ENCODE results near the gene CC2D1B. TPM values are rescaled to one million over a fixed set of nuclear protein-coding genes. Genes with fewer than 3 reads are reported as not detected.
A peak's percentile ranks its signal among the peaks of the same experiment; 100 is the strongest.

Gene CC2D1B
- total RNA-seq, 1 donor from 2014 or later = 43.2 TPM

DNA sequence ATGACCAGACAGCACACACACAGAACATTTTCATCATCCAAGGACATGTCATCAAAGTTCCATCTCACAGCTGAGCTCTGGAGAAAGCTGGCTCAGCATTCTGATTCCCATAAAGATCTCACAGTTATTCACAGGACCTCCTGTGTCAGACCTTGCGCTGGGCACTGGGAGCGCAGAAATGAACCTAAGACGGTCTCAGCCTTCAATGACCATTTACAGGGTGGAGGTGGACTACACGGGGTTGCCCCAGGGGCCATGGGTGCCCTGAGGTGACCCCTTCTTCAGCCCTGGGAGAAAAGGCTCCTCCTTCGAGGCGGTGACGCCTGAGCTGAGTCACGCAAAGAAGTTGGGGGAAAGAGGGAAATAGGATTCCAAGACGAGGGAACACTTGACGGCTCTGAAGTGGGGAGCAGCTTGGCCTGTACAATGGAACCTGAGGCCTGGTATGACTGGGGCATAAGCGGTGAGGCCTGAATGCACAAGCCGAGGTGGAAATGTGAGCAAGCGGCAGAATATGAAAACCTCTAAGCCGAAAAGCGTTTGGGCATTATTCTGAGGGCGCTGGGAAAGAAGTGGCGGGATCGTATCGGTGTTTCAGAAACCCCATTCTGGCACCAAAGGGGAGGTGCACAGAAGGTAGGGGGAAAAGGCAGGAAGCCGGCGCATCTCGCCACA, 797 bp downstream of the CC2D1B start:
- intact Hi-C loops (cut with DNase I) = no loop called here
- peak; percentile 51 for ATAC-seq
- DNase-seq (ENCODE audit: low spot score) = peak; percentile 72

GRCh38 chr1:52364235-52364839, 1.7 kb downstream of the CC2D1B start:
- intact Hi-C loops (cut with DNase I) = no loop called here
- DNase-seq (ENCODE audit: low spot score) = no peak
- ATAC-seq = no peak

DNA sequence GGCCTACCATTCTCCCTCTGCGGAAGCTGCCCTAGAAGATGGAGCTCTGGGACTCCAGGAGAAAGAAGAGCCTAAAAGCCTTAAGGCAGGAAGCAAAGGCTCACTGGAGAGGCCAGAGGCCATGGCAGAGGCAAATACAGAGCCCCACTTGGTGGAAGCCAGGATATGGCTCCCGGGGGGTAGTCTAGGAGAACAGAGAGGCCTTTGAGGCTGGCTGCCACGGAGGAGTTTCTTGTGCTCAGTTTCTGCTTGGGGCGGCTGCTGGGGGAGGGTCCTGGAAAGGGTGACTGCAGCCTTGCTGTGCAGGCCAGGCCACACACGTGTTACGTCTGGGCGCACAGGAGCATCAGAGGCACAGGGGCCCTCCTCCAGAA, 5.4 kb downstream of the CC2D1B start:
- DNase-seq (ENCODE audit: low spot score) = no peak
- intact Hi-C loops (cut with DNase I) = no loop called here
- ATAC-seq = no peak

DNA sequence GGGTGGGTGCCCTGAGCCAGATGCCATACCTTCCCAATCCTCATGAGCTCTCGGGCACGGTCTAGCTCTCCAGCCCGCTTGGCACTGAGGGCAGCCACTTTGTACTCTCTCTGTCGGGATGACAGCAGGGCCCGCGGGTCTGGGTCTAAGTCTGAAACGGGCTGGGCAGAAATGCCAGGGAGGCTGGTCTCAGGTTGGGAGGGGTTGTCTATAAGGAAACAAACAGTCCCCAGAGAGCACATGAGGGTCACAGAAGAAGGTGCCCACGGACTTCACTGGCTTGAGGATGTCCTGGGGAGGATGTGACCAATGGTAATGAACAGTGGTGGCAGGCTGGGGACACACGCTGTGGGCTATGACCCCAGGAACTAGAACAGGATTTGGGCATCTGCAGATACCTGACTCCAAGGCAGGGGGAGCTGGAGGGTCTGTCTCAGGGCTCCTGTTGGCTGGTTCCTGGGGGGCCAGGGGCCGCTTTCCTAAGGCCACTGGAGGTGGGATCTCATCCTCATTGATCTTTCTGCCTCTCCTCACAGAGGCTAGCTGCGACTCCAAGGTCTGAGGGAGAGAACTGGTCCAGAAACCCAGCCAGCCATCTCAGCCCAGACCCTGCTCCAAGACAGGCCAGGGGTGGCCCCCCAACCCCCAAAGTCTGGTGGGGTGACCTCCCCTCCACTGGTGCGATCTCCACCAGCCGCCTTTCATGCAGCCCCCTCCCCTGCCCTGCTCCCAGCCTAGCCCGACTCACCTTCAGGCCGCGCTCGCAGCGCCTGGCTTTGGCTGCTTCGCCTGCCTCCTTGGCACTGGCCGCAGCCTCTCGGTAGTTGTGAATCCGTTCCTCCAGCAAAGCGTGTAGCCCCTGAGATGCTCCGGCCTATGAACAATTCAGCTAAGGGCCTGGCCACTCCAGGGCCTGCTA, 6.1 kb downstream of the CC2D1B start:
- DNase-seq (ENCODE audit: low spot score) (no peak), ATAC-seq (no peak)
- intact Hi-C loops (cut with DNase I) = no loop called here

DNA sequence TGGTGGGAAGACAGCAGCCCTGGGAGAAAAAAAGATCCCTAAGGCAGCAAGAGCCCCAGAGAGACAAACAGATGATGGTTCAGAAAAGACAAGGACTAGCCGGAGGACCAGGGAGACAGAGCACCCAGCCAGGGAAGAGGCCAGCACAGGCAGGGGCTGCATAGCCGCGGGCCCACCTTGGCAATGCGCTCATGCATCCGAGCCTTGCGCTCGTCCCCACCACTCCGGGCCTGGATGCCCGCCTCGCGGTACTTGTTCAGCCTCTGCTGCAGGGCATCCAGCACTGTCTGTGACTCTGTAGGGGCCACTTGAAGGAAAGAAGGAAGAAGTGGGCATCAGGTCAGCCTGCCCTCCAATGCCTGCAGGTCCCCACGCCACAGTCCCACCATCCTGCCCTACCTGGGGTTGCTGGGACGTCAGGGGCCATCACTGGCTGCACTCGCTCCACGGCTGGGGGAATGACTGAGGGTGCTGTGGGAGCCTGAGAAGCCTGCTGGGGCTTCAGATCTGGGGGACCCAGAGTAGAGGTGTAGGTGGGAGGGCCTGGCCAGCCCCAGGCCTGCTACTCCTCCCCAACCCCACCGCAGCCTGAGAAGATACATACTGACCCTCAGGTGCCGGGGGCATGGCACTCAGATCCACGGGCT, 7.0 kb downstream of the CC2D1B start:
- no peak for ATAC-seq
- no peak for DNase-seq (ENCODE audit: low spot score)
- intact Hi-C loops (cut with DNase I) = no loop called here

GRCh38 chr1:52357397-52357796, 8.6 kb downstream of the CC2D1B start:
- no peak for DNase-seq (ENCODE audit: low spot score)
- no peak for ATAC-seq
- intact Hi-C loops (cut with DNase I) = no loop called here

DNA sequence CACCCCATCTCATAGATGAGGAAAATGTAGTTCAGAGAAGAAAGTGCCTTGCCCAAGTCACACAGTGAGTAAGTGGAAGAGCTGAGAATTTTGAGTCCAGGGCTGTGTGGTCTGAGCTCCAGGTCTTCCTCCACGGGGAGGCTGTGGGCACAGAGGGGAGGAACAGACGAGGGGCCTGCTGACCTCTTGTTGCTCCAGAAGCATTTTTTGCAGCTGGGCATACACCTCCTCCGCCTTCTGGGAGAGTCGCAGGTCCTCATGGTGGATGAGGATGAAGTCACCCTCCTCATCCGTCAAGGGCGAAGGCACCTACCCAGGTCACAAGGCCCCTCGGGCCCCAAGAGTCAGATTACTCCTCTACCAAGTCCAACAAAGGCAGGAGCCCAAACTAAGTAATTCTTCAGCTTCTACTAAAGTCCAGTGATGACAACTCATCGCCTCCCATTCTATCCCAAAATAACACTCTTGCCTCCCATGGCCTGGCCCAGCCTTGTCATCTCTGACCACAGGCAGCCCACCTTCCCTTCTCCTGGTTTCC, 9.1 kb downstream of the CC2D1B start:
- intact Hi-C loops (cut with DNase I) = no loop called here
- ATAC-seq (no peak), DNase-seq (ENCODE audit: low spot score) (no peak)

- ATAC-seq (no peak), DNase-seq (ENCODE audit: low spot score) (no peak)
- intact Hi-C loops (cut with DNase I) = no loop called here
These were observed 10.0 kb downstream of the CC2D1B start for GRCh38 chr1:52355847-52356505.

DNA sequence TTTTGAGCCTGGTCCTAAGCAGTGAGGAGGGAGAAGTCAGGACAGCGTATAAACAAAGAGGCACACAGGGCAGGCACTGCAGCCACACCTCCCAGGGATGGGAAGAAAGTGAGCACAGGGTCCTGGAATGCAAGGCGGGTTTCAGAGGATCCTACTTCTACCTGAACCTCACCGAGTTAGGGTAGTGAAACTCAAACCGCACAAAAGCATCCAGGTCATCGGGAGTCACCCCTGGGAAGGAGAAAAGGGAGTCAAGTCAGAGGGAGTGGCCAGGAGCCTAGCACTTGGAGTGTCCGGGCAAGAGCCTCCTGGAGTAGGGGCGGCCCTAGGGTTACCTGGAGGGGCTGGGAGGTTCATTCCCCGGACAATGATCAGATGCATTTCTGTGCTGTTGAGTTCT, 10.6 kb downstream of the CC2D1B start:
- intact Hi-C loops (cut with DNase I) = no loop called here
- DNase-seq (ENCODE audit: low spot score) (no peak), ATAC-seq (no peak)

- no peak for DNase-seq (ENCODE audit: low spot score)
- intact Hi-C loops (cut with DNase I) = loop anchor here (5.0 kb wide), 1 partner anchor 1405 kb away; no protein-coding TSS in a partner anchor
- ATAC-seq = no peak
These were observed 13.3 kb downstream of the CC2D1B start for GRCh38 chr1:52352690-52353089.

- ATAC-seq = peak; percentile 38
- intact Hi-C loops (cut with DNase I) = no loop called here
These were observed 17.2 kb downstream of the CC2D1B start for GRCh38 chr1:52348704-52349300.

DNA sequence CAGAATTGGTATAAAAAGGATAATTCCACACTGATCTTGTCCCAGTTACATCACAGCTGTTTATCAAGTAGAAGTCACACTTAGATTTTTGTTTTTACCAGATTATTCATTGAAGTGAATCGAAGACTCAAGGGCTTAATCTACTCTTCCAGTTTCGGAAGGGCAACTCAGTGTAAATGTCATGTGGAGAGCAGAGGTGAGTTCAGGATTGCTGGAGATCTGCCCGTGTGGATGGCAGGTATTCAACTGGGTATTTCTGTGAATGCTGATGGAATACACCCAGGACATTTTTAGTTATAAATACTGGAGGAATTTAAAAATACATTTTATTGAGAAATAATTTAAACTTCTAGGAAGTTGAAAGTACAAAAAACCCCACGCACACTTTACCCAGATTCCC, 19.4 kb downstream of the CC2D1B start:
- intact Hi-C loops (cut with DNase I) = no loop called here
- no peak for DNase-seq (ENCODE audit: low spot score)

More at GRCh38 chr1:52348704-52349300, 17.2 kb downstream of the CC2D1B start:
- no peak for DNase-seq (ENCODE audit: low spot score)

DNA sequence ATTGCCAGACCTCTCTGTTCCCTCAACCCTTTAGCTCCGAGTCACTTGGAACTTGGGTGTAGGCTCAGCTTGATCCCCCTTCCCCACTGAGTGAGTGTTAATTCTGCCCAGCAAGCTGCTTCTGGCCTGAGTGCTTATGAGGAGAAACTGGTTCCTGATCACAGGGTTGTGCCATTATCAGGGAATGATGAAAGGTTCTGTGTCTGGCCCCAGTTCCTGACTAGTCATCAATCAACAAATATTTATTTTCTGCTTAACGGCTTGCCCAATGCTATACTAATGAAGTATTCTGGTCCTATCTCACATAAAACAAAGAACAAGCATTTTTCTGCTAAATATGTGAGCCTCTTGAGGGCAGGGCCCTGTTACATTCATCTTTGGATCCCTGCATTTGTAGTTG, 20.8 kb downstream of the CC2D1B start:
- DNase-seq (ENCODE audit: low spot score) = no peak
- no peak for ATAC-seq
- intact Hi-C loops (cut with DNase I) = no loop called here

More for the DNA sequence above, 19.4 kb downstream of the CC2D1B start:
- no peak for ATAC-seq

- no peak for DNase-seq (ENCODE audit: low spot score)
- intact Hi-C loops (cut with DNase I) = no loop called here
- no peak for ATAC-seq
These were observed 22.0 kb downstream of the CC2D1B start for GRCh38 chr1:52343979-52344378.

DNA sequence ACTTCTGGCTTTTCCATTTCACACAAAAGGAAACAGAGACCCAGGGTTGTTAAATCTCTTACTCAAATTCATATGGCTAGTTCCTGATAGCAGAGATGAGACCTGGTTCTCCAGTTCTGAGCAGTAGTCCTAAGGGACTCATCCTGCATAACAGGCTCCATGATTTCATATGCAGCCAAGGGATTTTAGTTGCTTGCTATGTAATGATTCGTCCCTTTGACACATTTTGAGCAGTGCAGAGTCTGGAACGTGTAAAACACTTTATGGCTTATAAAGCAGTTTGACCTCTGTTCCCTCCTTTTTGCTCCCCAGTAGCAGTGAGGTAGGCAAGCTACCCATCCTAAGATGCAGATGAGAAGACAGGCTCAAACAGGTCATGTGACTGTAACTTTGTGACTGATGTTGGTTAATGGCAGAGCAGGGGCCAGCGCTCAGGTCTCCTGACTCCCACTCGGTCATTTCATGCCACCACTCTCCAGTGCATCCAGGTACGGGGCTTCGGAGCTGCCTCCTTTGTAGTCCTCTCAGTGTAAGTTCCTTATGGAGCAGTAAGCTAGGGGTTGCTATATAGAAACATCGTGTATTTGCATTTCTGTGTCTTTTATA, 24.2 kb downstream of the CC2D1B start:
- no peak for DNase-seq (ENCODE audit: low spot score)
- intact Hi-C loops (cut with DNase I) = no loop called here
- no peak for ATAC-seq

DNA sequence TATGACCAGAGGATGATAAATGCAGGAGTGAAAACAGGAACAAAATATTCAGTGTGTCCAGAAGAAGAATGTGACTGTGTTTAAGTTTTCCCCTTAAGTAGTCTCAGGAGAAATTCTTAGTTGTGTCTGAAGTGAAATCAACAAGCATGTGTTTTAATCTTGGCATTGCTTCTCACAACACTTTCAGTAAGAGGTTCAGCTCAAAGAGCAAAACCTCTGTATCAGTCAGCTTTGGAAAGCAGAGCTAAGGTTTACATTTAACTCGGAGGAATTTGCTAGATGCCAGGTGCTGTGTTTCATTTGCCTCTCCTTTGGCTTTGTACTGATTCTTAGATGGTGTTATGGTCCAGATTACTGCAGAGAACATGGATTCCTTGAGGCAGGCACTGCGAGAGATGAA, 28.6 kb downstream of the CC2D1B start:
- ATAC-seq = no peak
- intact Hi-C loops (cut with DNase I) = no loop called here
- DNase-seq (ENCODE audit: low spot score) = no peak

GRCh38 chr1:52334906-52335528, 31.0 kb downstream of the CC2D1B start:
- DNase-seq (ENCODE audit: low spot score) (no peak), ATAC-seq (no peak)
- intact Hi-C loops (cut with DNase I) = no loop called here

GRCh38 chr1:52332411-52332810, 33.6 kb downstream of the CC2D1B start:
- no peak for ATAC-seq
- no peak for DNase-seq (ENCODE audit: low spot score)
- intact Hi-C loops (cut with DNase I) = no loop called here
